ENCODE measurements around the gene CD226. TPM values are rescaled to one million over a fixed set of nuclear protein-coding genes. Genes with fewer than 3 reads are reported as not detected.

The CD226 gene
- total and polyA plus RNA-seq, 2 of the 4 experiments (the other 2 are of a cell fraction) = 0.29 to 1.1 TPM

DNA sequence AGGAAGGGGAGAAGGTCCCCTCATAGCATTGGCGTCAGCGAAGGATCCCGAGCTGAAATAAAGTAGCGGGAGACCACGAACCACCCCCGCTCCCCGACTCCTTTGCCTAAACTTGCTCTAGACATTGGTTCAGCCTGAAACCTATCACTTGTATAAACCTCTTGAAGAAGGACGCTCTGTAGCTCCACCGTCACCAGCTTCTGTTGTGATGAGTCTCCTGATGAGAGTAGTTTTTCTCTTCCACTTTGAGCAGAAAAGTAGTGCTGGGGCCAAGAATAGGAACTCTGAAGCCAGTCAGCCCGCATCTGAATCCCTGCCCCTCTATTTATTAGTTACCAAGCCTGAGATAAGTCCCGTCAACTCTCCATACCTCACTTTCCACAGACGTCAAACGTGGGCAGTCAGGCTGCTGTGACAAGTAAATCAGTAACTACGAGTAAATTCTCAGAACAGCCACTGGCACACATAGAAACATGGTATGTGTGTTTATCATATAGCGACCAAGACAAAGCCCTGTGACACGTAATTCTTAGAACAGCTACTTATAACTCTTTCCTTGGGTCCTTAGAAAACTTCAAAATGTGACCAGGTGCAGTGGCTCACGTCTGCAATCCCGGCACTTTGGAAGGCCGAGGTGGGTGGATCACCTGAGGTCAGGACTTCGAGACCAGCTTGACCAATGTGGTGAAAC, 61.7 kb downstream of the CD226 start:
- Histone ChIP-seq H4K5ac (ENCODE audit: low read depth, low read length) (no peak overlapping the region), H2BK120ac (ENCODE audit: low read depth, low read length) (no peak overlapping the region), H3K9me3 (ENCODE audit: control insufficient read depth, insufficient read depth, low read length) (no peaks in the 10 kb centered on the region), H4K91ac (ENCODE audit: insufficient read depth, low read depth, low read length) (no peak overlapping the region), H3K23ac (ENCODE audit: low read depth, low read length) (no peak overlapping the region), H3K27ac (ENCODE audit: insufficient read depth, low read length) (no peak overlapping the region), H2BK15ac (ENCODE audit: low read depth, low read length) (no peak overlapping the region), H3K4me3 (ENCODE audit: insufficient read depth, low read depth, low read length) (no peak overlapping the region), H2AK9ac (replicated peaks; ENCODE audit: low read depth, low read length, poor library complexity) (no peak overlapping the region), H4K20me1 (ENCODE audit: insufficient read depth, low read length) (no peaks in the 10 kb centered on the region), H3K36me3 (ENCODE audit: control insufficient read depth, insufficient read depth, low read length) (no peaks in the 10 kb centered on the region), H2AK5ac (ENCODE audit: low read depth, low read length) (no peak overlapping the region), H3K18ac (ENCODE audit: low read depth, low read length) (no peak overlapping the region), H3K27me3 (ENCODE audit: control insufficient read depth, insufficient read depth, low read length) (no peaks in the 10 kb centered on the region), H2AFZ (replicated peaks; ENCODE audit: low read length, poor library complexity) (no peak overlapping the region), H2BK20ac (ENCODE audit: low read depth, low read length) (no peak overlapping the region), H2BK5ac (ENCODE audit: low read depth, low read length, poor library complexity, severe bottlenecking) (no peak overlapping the region), H3K56ac (ENCODE audit: extremely low read depth, insufficient read depth, low read length) (no peak overlapping the region), H3K9ac (ENCODE audit: low read depth, low read length) (no peak overlapping the region), H3K4ac (ENCODE audit: low read depth, low read length) (no peak overlapping the region), H3K4me2 (ENCODE audit: low read depth, low read length) (no peak overlapping the region), H3K9me1 (ENCODE audit: insufficient read depth, low read length) (no peaks in the 10 kb centered on the region; the same call in none of the 2 replicates), H3K4me1 (ENCODE audit: control insufficient read depth, insufficient read depth, low read length) (0 out of 2 replicates have a peak, but pooled peaks cover 1% of the 10 kb centered on the region), H3K14ac (replicated peaks; ENCODE audit: low read depth, low read length) (no peak overlapping the region), H3K79me1 (ENCODE audit: low read depth in 1 of 2, low read length in 2 of 2) (no peaks in the 10 kb centered on the region), H4K8ac (ENCODE audit: low read depth in 2 of 2, low read length in 2 of 2) (no peak overlapping the region)
- ATAC-seq (ENCODE audit: low read depth) (no peak), DNase-seq (no peak)
- TF ChIP-seq, protein P1, sequence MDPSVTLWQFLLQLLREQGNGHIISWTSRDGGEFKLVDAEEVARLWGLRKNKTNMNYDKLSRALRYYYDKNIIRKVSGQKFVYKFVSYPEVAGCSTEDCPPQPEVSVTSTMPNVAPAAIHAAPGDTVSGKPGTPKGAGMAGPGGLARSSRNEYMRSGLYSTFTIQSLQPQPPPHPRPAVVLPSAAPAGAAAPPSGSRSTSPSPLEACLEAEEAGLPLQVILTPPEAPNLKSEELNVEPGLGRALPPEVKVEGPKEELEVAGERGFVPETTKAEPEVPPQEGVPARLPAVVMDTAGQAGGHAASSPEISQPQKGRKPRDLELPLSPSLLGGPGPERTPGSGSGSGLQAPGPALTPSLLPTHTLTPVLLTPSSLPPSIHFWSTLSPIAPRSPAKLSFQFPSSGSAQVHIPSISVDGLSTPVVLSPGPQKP (IDR thresholded peaks at IDR 0.05; ENCODE audit: borderline replicate concordance, low read depth, low read length) = no peak
- no peak for TF ChIP-seq NFE2L2 (IDR thresholded peaks at IDR 0.05; ENCODE audit: low read depth, low read length)
- TF ChIP-seq CEBPB (IDR thresholded peaks at IDR 0.05; ENCODE audit: low read depth, low read length) = no peak
- TF ChIP-seq CHD1 (IDR thresholded peaks at IDR 0.05; ENCODE audit: low read depth, low read length) = no peak
- no peak for TF ChIP-seq SMC3 (IDR thresholded peaks at IDR 0.05; ENCODE audit: low read depth, low read length)
- TF ChIP-seq, protein P2, sequence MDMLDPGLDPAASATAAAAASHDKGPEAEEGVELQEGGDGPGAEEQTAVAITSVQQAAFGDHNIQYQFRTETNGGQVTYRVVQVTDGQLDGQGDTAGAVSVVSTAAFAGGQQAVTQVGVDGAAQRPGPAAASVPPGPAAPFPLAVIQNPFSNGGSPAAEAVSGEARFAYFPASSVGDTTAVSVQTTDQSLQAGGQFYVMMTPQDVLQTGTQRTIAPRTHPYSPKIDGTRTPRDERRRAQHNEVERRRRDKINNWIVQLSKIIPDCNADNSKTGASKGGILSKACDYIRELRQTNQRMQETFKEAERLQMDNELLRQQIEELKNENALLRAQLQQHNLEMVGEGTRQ (IDR thresholded peaks at IDR 0.05; ENCODE audit: low read depth, low read length) = no peak
- TF ChIP-seq POLR2A (IDR thresholded peaks at IDR 0.05; ENCODE audit: low read depth, low read length) = no peak
- TF ChIP-seq FOS (IDR thresholded peaks at IDR 0.05; ENCODE audit: low read depth, low read length) = no peak
- intact Hi-C loops (cut with micrococcal nuclease) = no loop called here
- dilution Hi-C loops (cut with HindIII; ENCODE audit: low sequenced_read_pairs, unreplicated experiment) = no loop called here
- WGBS, 2 experiments (ENCODE audit: extremely low coverage in 2 of 2, insufficient read length in 1 of 2) = 90% methylated on average over 2 of the region's 20 CpGs; no CpG with 5 or more reads in 1 of the 2 experiments
- no TSS peak for BruUV-seq (replicated peaks)
- in situ Hi-C loops (cut with MboI; ENCODE audit: low sequenced_read_pairs) = no loop called here
- CTCF ChIA-PET = no interaction called here
- POLR2A ChIA-PET (ENCODE audit: unreplicated experiment) = no interaction called here

Data from IMR-90 (cell line).